HepG2 (cell line): ENCODE measurements around the gene DNAJC4. TPM values are rescaled to one million over a fixed set of nuclear protein-coding genes. Genes with fewer than 3 reads are reported as not detected.
A peak's percentile ranks its signal among the peaks of the same experiment; 100 is the strongest.

Source experiments
- FOSL1 ChIP-seq: sonication (generic); formaldehyde crosslinking; IDR thresholded peaks from 2 replicates; pipeline ENCODE4 v1.9.0; 2021; ENCODE audit warnings: missing genetic modification reagents, borderline replicate concordance
- HINFP ChIP-seq: sonication (generic); formaldehyde crosslinking; IDR thresholded peaks from 2 replicates; pipeline ENCODE4 v1.4.0; 2020; ENCODE audit warnings: low read depth, mild to moderate bottlenecking, missing genetic modification reagents
- HNF1A ChIP-seq, 2 experiments: sonication (generic) in 1 of 2; formaldehyde crosslinking in 1 of 2; IDR thresholded peaks; 2 replicates each; pipeline versions ENCODE4 v1.4.0 to v1.6.1; 2016 to 2020; ENCODE audit warnings: borderline replicate concordance in 1 of 2, low read depth in 1 of 2, mild to moderate bottlenecking in 1 of 2, missing genetic modification reagents in 1 of 2
- KDM3A ChIP-seq: IDR thresholded peaks from 2 replicates; pipeline ENCODE4 v1.6.1; 2018; ENCODE audit warnings: low read depth, missing compliant biosample characterization
- MAFG ChIP-seq: sonication (generic); formaldehyde crosslinking; IDR thresholded peaks from 2 replicates; pipeline ENCODE4 v1.5.1; 2020; ENCODE audit warnings: mild to moderate bottlenecking, missing genetic modification reagents
- MAX ChIP-seq: IDR thresholded peaks from 2 replicates; pipeline ENCODE4 v1.6.1; 2012; ENCODE audit warnings: inconsistent platforms
- MTF2 ChIP-seq: sonication (generic); formaldehyde crosslinking; IDR thresholded peaks from 2 replicates; pipeline ENCODE4 v1.5.0; 2020; ENCODE audit warnings: missing genetic modification reagents, borderline replicate concordance
- MZF1 ChIP-seq: sonication (generic); formaldehyde crosslinking; IDR thresholded peaks from 2 replicates; pipeline ENCODE4 v1.8.1; 2023; ENCODE audit warnings: mild to moderate bottlenecking, missing genetic modification reagents, borderline replicate concordance
- NKX3-1 ChIP-seq: sonication (generic); formaldehyde crosslinking; IDR thresholded peaks from 2 replicates; pipeline ENCODE4 v1.5.0; 2020; ENCODE audit warnings: missing genetic modification reagents
- NONO ChIP-seq, 2 experiments: fragments of 450-650 bp in 1 of 2; sonication (generic) in 1 of 2; formaldehyde crosslinking in 1 of 2; IDR thresholded peaks in 1 of 2; conservative IDR thresholded peaks in 1 of 2; 2 replicates each; pipeline versions ENCODE4 v1.6.1 to v1.8.0; 2017 to 2022; ENCODE audit warnings: mild to moderate bottlenecking in 1 of 2, missing genetic modification reagents in 1 of 2, moderate library complexity in 1 of 2
- PCBP1 ChIP-seq: fragments of 200-400 bp; formaldehyde crosslinking; IDR thresholded peaks from 2 replicates; pipeline ENCODE4 v1.6.1; 2017; ENCODE audit warnings: mild to moderate bottlenecking, low read depth, low read length, borderline replicate concordance
- ZNF280B ChIP-seq: sonication (generic); formaldehyde crosslinking; IDR thresholded peaks from 2 replicates; pipeline ENCODE4 v1.5.0; 2020; ENCODE audit warnings: missing genetic modification reagents, mild to moderate bottlenecking, borderline replicate concordance
- ZNF441 ChIP-seq: sonication (generic); formaldehyde crosslinking; IDR thresholded peaks from 2 replicates; pipeline ENCODE4 v1.7.0; 2021; ENCODE audit warnings: missing genetic modification reagents, borderline replicate concordance
- ZNF446 ChIP-seq: sonication (generic); formaldehyde crosslinking; IDR thresholded peaks from 2 replicates; pipeline ENCODE4 v1.5.0; 2020; ENCODE audit warnings: mild to moderate bottlenecking, missing genetic modification reagents
- ZZZ3 ChIP-seq: sonication (generic); formaldehyde crosslinking; IDR thresholded peaks from 2 replicates; pipeline ENCODE4 v1.4.0; 2020; ENCODE audit warnings: missing genetic modification reagents, mild to moderate bottlenecking, borderline replicate concordance
- polyA plus RNA-seq, 8 experiments: library from polyadenylated mRNA; depleted of rRNA in 3 of 8; stranded (reverse) in 7 of 8; unstranded in 1 of 8; fragments of >200 nt; fragmentation: Illumina TruSeq in 4 of 8; extraction: Trizol in 4 of 8; gene quantifications; 2 replicates each; pipeline versions ENCODE4 v1.2.1 to v1.2.3, GENCODE V29; 2011 to 2016; ENCODE audit warnings: low read depth in 4 of 8, missing spikeins in 1 of 8, mixed read lengths in 1 of 8; ENCODE audit not compliant: insufficient read depth in 1 of 8
- total RNA-seq, 5 experiments: library from RNA; depleted of rRNA; stranded (reverse); fragments of >200 nt; fragmentation: Illumina TruSeq; extraction: Trizol; gene quantifications; 2 replicates each; pipeline ENCODE4 v1.2.3, GENCODE V29; 2016; ENCODE audit warnings: low read depth in 1 of 5

Gene DNAJC4
- total and polyA plus RNA-seq, 2 of the 13 experiments (the other 11 are each of a cell fraction or from before 2014, with no cell fraction given): 10.3 to 60.8 TPM

GRCh38 chr11:64241491-64242374 is 11.4 kb downstream of the DNAJC4 start (continued):
- TF ChIP-seq HINFP (CRISPR knock-in tag): no peak; the same call in 1 of the 2 replicates
- TF ChIP-seq ZNF441 (CRISPR knock-in tag): peak; percentile 61; the same call in 1 of the 2 replicates
- TF ChIP-seq PCBP1: peak; percentile 64; the same call in 1 of the 2 replicates
- no peak for TF ChIP-seq ZZZ3 (CRISPR knock-in tag)
- no peak for TF ChIP-seq MAFG
- TF ChIP-seq KDM3A (CRISPR knock-in tag): peak; percentile 43; the same call in 1 of the 2 replicates
- no peak for TF ChIP-seq NONO (IDR thresholded peaks at IDR 0.05)
- TF ChIP-seq NONO (CRISPR knock-in tag; conservative IDR thresholded peaks at IDR 0.05): peak; percentile 41; the same call in 1 of the 2 replicates
- no peak for TF ChIP-seq ZNF446 (CRISPR knock-in tag)
- TF ChIP-seq MZF1 (CRISPR knock-in tag): no peak
- no peak; the same call in 1 of the 2 replicates for TF ChIP-seq MAX
- no peak for TF ChIP-seq MTF2 (CRISPR knock-in tag)
- no peak for TF ChIP-seq FOSL1 (CRISPR knock-in tag)
- TF ChIP-seq ZNF280B (CRISPR knock-in tag): no peak
- no peak for TF ChIP-seq NKX3-1 (CRISPR knock-in tag)
- no peak for TF ChIP-seq HNF1A (IDR thresholded peaks at IDR 0.05; ENCODE audit: low read depth)
- peak; percentile 54 for TF ChIP-seq HNF1A (CRISPR knock-in tag; IDR thresholded peaks at IDR 0.05; ENCODE audit: borderline replicate concordance)
